Smooth muscle cell of the brain vasculature (primary cell): Measurements from ENCODE around the gene C1QL2.

ENCODE experiments used
- DNase-seq: peaks from one replicate; pipeline ENCODE4 v3.0.0-alpha.2; 2012; ENCODE audit warnings: low read depth, low spot score

Gene C1QL2

DNA sequence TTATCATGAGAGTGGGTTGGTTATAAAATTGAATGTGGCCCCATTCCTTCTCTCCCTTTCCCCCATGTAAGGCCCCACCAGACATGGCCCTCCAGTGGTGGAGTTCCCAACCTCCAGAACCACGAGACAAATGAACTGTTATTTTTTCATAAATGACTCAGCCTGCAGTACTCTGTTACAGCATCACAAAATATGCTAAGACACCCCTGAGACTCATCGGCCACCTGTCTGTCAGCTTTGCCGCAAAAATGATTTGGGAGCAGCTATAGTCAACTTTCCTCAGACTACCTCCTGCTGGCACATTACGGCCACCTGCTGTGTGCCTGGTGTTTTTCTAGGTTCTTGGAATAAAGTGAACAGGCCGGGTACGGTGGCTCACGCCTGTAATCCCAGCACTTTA lies 21.4 kb upstream of the C1QL2 start:
- DNase-seq = no peak

DNA sequence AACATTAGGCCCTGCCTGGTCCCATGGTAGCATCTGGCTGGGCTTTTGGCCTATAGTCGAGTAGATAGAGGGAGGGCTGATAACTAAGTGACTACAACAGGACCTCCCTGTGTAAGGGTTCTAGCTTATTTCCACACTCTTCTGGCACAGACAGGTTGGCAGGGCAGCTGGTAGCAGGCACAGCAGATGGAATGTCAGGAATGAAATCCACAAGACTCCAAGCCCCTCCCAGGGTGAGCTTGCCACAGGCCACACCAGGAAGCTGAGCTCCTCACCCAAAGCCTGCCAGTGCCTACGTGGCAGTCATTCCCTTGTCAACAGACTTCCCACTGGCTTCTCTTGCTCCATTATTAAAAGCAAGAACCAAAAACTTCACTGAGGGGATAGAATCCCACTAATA lies 20.7 kb upstream of the C1QL2 start:
- DNase-seq = no peak

- no peak for DNase-seq
Measured at GRCh38 chr2:119178776-119179175, 20.2 kb upstream of the C1QL2 start.

- DNase-seq = no peak
Measured at GRCh38 chr2:119177838-119178190, 19.3 kb upstream of the C1QL2 start.

DNA sequence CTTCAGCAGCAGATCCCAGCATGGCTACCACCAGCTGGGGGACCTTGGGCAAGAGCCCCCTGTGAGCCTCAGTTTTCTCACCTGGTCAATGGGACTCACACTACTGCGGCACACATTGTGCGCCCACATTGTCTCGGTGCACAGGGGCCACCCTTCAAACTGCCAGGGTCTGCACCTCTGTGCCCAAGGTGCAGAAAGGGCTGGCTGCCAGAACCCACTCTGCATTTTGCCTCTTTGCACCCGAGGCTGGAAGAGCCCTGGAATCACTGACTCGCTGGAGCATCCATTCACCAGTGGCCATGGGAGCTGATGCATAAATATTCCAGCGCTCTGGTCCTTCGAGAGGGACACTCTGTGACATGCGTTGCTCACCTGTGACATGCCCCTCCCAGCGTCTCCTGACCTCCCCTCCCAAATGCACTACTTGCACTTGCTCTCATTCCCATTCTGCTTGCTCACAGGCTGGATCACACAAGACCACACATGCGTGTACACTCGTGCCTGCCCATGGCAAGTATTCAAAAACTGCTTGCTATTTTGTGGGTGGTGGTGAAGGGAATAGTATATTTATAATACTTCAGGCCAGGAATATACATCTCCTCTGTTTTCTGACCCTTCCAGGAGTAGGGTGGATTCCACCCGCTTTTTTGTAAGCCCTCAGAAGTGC lies 18.8 kb upstream of the C1QL2 start:
- no peak for DNase-seq

DNA sequence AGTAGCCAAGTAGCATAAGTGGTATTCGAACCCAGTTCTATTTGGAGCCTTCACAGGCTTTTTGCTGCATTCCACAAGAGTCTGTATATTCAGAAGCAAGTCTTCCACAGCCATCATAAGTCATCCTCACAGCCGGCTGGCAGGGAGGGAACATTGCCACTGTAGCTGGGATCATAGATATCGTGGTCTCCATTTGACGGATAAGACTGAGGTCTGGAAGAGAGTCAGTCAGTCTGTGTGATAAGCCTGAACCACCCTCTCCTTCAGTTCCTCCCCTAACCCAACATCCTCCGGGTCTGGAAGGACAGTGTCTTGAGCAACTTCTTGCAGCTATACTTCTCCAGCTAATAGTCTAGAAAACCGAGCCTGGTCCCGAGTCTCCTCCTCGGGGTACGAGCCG lies 17.0 kb upstream of the C1QL2 start:
- DNase-seq = no peak

- no peak for DNase-seq
Measured at GRCh38 chr2:119174993-119175347, 16.4 kb upstream of the C1QL2 start.

GRCh38 chr2:119174216-119174992 lies 15.9 kb upstream of the C1QL2 start:
- DNase-seq = no peak

- no peak for DNase-seq
Measured at GRCh38 chr2:119173556-119174060, 15.1 kb upstream of the C1QL2 start.

- no peak for DNase-seq
Measured at GRCh38 chr2:119170504-119170903, 12.0 kb upstream of the C1QL2 start.

DNA sequence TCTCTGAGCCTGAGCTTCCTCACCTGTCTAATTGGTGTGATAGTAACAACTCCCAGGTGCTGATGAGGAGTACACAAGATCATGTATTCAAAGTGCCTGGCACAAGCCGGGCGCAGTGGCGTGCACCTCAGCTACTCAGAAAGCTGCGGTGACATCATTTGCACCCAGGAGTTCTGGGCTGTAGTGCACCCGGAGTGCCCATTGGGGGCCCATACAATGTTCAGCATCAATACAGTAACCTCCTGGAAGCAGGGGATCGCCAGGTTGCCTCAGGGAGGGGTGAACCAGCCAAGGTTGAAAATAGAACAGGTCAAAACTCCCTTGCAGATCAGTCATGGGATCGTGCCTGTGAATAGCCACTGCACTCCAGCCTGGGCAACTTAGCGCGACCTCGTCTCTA lies 11.2 kb upstream of the C1QL2 start:
- DNase-seq = no peak

- no peak for DNase-seq
Measured at GRCh38 chr2:119160361-119160990, 1.9 kb upstream of the C1QL2 start.

DNA sequence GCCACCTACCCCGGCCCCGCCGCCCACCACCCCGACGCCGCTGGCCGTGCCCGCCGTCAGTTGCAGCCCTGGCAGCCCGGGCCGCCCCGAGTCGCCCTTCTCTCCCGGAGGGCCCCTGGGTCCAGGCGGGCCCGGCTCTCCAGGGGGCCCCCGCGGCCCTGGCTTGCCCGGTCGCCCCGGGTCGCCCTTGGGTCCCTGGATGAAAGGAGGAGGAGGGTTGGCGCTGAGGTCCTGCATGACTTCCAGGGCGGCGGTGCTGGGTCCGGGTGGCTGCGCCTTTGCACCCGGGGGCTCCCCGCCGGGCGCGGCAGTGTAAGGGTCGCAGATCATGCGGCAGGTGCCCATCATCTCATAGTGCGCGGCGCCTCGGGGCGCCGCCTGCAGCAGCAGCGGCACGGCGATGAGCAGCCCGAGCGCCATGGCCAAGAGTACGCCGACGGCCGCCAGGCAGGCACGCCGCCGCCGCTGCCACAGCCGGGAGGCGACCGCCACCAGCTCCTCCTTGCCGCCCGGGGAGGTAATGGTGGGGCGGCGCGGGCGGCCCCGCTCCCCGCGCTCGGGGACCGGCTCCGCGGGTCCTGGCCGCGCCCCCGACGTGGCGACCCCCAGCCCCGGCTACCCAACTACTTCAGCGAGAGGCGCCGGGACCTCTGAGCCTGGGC lies 570 bp downstream of the C1QL2 start:
- DNase-seq = no peak

DNA sequence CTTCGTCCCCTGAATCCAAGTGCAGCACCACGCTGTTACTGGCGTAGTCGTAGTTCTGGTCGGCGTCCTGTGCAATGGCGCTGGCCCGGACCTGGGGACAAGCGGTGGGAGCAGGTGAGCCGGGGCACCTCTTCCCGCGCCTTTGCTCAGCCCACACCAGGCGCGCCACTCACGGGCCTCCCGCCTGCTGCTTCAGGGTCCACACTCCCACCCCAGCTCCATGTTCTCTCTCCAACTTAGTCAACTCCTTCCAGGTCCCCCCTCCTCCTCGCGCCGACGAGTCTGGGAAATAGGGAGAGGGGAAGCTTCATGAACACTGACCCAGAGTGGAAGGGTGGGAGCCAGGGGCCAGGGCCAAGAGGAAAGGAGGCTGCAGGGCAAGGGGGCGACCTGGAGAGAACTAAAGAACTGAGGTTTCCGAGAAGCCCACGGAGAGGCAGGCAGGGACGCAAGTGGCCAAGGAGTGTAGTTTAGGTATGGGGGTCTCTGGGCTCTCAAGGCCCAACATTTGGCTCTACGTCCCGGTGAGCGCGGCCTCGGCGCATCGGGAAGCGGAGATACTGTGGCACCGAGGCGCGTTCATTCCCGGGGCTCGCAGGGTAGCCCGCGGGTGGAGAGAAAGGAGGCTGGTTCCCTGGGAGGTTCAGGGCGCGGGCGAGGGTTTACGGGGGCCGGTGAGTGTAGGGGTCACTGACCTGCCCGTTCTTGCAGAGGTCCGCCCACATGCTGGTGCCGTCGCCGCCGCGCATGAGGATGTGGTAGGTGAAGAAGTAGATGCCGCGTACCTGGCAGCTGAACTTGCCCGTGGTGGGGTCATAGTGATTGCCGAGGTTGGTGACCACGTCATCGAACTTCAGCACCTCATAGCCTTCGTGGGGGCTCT lies 1.4 kb downstream of the C1QL2 start:
- no peak for DNase-seq

DNA sequence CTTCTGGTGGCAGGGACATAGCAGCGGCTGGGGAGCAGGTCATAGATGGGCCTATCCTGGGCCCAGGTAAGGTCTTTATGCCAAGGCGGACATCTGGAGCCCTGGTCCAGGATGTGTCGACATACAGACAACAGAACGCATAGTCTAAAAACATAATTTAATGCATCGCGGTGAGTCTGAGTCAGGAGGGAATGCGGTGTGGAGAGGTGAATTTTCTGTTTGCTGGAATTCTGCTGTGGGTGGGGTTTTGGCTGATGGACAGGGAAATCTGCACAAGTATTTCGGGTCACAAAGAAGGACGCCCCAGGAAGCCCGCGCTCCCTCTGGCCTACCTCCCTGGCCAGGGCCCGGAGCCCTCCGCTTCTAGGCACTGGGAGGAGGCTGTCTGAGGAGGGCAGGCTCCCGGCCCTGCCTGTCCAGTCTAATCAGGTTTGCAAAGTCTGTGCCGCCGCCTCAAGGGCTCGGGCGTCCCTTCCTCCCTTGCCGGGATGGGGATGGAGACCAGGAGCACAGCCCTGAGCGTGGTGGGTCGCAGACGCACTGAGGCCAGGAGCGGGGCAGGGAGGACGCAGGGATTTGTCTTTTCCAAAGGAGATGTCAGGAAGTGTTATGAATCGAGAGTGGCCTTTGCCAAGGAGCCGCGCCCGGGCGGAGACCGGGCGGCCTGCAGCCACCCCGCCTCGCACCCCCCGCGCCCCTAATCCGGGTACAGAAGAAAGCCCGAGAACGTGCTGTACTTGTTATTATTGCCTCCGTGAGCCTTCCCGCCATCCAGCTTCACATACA lies 2.3 kb downstream of the C1QL2 start:
- DNase-seq = no peak

GRCh38 chr2:119155633-119156032 lies 2.9 kb downstream of the C1QL2 start:
- no peak for DNase-seq

DNA sequence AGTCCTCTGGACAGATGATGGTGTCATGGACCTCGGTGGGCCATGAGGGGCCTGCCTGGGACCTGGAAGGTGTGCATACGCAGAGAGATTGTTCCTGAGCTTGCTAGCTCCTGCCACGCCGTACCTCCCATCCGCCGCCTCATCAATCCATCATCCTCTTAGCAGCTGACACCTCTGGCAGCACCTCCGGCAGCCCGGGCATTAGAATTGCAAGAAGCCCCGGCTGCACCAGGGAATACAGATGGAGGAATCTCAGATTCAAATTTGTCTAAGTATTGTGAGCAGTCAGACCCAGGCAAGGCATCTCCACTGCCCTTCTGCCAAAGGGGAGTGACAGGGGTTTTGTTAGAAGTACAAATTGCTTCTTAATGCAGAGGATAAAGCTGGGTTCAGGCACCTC lies 4.5 kb downstream of the C1QL2 start:
- no peak for DNase-seq

- DNase-seq = no peak
Measured at GRCh38 chr2:119149611-119150010, 8.9 kb downstream of the C1QL2 start.

DNA sequence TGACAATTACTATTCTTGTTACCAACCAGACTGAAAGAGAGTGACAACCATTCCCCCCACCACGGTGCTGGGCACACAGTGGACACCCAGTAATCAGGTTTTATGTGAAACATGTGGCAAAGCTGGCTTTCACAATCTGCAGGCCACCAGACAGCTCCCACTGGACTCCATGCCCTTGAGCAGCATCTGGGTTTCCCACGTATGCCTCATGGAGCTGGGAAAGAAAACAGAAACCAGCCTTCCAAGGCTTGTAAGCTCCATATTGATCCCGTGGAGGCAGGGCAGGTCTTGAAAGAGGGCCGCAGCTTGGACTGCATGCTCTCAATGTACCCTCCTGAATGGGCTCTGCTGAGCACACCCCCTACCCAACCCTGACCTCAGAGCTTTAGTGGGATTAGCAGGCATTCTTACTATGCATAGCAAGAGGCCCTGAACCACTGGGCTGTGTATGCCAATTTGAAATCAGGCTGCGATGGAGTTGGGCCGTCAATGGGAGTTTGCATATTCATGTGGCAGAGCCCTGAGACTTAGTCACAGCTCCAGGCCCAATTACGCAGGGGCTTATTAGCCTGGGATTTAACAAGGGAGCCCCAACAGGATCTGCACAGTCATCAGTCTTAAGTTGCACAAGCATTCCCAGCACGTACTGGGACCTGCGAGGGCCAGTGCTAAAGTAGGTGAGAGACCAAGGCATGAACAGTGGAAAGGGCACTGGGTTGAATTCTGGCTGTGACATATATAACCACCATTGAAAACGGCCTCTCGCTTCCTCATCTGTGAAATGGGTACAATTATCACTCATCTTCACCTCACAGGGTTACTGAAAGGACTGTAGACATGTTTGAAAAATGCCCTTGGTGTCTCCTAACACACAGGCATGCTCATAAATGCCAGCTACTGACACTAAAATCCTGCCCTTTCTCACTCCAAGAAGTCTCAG lies 10.5 kb downstream of the C1QL2 start:
- no peak for DNase-seq
